Activated CD8-positive, alpha-beta memory T cell treated with anti-CD3 and anti-CD28 coated beads, Interleukin-2, amount 50 U/mL, for 1 hour (primary cell): ENCODE data around the gene PCDHA3.
"Not testable (repeated sequence)": the region's sequence is repeated elsewhere in the genome, so short reads cannot be mapped to it uniquely, and the experiment has no call there.

Experiments
- DNase-seq: peaks from one replicate; pipeline ENCODE4 v3.0.0-alpha.2; 2020; ENCODE audit errors: extremely low read depth

The PCDHA3 gene

DNA sequence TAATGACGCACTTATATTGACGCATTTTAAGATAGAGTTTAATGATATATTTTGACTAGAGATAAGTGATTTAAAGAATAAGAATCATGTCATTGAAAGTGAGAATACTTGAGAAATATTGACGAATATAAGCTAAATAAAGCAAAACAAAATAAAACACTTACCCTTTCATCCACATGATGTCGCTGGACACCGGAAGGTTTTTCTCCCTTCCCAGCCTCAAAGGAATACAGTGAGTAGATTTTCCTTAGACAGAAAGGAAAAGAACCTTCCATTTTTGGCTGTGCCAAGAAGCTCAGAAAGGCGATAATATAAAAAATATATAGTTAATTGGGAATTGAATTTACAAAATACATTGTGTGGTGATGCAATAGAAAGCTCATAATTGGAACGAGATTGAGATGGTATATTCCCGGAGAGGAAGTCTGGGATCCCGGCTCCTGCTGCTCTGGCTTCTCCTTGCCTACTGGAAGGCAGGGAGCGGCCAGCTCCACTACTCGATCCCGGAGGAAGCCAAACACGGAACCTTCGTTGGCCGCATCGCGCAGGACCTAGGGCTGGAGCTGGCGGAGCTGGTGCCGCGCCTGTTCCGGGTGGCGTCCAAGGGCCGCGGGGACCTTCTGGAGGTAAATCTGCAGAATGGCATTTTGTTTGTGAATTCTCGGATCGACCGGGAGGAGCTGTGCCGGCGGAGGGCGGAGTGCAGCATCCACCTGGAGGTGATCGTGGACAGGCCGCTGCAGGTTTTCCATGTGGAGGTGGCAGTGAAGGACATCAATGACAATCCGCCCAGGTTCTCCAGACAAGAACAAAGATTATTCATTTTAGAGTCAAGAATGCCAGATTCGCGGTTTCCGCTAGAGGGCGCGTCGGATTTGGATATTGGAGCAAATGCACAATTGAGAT is 20.8 kb downstream of the PCDHA3 start, which contains the start of gene PCDHA5:
Gene PCDHA5, plus strand, starts transcription at position 239 of the 906 bp plus-strand sequence.
- no peak for DNase-seq

DNA sequence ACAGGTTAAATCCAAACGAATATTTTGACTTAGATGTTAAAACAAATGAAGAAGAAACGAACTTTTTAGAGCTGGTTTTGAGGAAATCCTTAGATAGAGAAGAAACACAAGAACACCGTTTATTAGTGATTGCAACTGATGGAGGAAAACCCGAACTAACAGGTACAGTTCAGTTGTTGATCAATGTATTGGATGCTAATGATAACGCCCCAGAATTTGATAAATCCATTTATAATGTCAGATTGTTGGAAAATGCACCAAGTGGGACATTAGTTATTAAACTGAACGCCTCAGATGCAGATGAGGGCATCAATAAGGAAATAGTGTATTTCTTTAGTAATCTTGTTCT is 21.4 kb downstream of the PCDHA3 start:
- DNase-seq, result no peak

DNA sequence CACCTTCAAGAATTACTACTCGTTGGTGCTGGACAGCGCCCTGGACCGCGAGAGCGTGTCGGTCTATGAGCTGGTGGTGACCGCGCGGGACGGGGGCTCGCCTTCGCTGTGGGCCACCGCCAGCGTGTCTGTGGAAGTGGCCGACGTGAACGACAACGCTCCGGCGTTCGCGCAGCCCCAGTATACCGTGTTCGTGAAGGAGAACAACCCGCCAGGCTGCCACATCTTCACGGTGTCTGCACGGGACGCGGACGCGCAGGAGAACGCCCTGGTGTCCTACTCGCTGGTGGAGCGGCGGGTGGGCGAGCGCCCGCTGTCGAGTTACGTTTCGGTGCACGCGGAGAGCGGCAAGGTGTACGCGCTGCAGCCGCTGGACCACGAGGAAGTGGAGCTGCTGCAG is 22.1 kb downstream of the PCDHA3 start:
- DNase-seq, result not testable (repeated sequence)

DNA sequence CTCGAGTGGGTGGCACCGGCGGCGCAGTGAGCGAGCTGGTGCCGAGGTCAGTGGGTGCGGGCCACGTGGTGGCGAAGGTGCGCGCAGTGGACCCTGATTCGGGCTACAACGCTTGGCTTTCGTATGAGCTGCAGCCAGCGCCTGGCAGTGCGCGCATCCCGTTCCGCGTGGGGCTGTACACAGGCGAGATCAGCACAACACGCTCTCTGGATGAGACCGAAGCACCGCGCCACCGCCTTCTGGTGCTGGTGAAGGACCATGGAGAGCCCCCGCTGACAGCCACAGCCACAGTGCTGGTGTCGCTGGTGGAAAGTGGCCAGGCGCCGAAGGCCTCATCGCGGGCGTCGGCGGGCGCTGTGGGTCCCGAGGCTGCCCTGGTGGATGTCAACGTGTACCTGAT is 22.6 kb downstream of the PCDHA3 start:
- no peak for DNase-seq

DNA sequence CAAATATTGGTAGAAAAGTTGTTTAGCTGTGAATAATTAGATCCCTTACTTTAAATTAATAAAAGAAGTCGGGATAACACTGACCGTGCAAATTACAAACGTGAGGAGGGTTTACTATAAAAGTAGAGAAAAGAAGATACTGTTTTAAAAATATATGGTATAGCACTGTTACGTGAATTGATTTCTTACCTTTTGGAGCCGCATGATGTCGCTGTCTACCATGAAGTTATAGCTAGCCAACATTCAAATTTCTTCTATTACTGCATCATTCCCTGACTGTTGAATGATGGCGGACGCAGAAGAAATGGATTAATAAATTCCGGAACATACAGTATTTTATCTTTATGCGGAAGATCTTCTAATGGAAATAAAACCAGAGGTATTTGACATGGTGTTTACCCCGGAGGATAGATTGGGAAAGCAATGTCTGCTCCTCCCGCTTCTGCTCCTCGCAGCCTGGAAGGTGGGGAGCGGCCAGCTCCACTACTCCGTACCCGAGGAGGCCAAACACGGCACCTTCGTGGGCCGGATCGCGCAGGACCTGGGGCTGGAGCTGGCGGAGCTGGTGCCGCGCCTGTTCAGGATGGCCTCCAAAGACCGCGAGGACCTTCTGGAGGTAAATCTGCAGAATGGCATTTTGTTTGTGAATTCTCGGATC is 27.0 kb downstream of the PCDHA3 start, which contains the start of gene PCDHA6:
Gene PCDHA6, plus strand, starts transcription at position 257 of the 658 bp plus-strand sequence. Its CDS starts 132 bp downstream, at position 389.
- no peak for DNase-seq

DNA sequence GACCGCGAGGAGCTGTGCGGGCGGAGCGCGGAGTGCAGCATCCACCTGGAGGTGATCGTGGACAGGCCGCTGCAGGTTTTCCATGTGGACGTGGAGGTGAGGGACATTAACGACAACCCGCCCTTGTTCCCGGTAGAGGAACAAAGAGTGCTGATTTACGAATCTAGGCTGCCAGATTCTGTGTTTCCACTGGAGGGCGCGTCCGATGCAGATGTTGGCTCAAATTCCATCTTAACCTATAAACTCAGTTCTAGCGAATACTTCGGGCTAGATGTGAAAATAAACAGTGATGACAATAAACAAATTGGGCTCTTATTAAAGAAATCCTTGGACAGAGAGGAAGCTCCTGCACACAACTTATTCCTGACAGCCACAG is 27.5 kb downstream of the PCDHA3 start:
- DNase-seq, result no peak

DNA sequence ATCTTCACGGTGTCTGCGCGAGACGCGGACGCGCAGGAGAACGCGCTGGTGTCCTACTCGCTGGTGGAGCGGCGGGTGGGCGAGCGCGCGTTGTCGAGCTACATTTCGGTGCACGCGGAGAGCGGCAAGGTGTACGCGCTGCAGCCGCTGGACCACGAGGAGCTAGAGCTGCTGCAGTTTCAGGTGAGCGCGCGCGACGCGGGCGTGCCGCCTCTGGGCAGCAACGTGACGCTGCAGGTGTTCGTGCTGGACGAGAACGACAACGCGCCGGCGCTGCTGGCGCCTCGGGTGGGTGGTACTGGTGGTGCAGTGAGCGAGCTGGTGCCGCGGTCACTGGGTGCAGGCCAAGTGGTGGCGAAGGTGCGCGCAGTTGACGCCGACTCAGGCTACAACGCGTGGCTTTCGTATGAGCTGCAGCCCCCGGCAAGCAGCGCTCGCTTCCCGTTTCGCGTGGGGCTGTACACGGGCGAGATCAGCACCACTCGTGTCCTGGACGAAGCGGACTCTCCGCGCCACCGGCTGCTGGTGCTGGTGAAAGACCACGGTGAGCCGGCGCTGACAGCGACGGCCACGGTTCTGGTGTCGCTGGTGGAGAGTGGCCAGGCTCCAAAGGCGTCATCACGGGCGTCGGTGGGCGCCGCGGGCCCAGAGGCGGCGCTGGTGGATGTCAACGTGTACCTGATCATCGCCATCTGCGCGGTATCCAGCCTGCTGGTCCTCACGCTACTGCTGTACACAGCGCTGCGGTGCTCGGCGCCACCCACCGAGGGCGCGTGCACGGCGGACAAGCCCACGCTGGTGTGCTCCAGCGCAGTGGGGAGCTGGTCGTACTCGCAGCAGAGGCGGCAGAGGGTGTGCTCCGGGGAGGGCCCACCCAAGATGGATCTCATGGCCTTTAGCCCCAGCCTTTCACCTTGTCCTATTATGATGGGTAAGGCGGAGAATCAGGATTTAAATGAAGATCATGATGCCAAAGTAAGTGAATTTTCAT is 28.9 kb downstream of the PCDHA3 start:
- not testable (repeated sequence) for DNase-seq

DNA sequence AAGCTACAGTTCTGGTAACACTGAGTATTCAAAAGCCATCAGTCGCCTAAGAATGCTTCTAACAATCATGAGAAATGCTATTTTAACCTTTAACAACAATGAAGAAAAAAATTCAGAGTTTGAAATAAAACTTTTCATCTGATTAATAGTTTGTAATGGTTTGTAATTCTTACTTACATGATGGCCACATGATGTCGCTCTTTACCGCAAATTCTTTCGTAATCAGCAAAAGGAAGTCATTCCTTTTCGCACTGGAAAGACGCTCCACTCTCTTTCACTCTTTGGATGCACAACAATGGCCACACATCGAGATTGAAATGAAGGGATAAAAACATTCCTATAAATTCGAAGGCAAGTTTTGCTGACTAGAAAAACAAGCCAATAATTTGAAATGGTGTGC is 33.1 kb downstream of the PCDHA3 start, which contains the start of gene PCDHA7:
Gene PCDHA7, plus strand, starts transcription at position 277 of the 400 bp plus-strand sequence. Its CDS starts 115 bp downstream, at position 392.
- no peak for DNase-seq

DNA sequence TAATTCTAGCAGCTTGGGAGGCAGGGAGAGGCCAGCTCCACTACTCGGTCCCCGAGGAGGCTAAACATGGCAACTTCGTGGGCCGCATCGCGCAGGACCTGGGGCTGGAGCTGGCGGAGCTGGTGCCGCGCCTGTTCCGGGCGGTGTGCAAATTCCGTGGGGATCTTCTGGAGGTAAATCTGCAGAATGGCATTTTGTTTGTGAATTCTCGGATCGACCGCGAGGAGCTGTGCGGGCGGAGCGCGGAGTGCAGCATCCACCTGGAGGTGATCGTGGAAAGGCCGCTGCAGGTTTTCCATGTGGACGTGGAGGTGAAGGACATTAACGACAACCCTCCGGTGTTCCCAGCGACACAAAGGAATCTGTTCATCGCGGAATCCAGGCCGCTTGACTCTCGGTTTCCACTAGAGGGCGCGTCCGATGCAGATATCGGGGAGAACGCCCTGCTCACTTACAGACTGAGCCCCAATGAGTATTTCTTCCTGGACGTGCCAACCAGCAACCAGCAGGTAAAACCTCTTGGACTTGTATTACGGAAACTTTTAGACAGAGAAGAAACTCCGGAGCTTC is 33.7 kb downstream of the PCDHA3 start:
- DNase-seq, result not testable (repeated sequence)

DNA sequence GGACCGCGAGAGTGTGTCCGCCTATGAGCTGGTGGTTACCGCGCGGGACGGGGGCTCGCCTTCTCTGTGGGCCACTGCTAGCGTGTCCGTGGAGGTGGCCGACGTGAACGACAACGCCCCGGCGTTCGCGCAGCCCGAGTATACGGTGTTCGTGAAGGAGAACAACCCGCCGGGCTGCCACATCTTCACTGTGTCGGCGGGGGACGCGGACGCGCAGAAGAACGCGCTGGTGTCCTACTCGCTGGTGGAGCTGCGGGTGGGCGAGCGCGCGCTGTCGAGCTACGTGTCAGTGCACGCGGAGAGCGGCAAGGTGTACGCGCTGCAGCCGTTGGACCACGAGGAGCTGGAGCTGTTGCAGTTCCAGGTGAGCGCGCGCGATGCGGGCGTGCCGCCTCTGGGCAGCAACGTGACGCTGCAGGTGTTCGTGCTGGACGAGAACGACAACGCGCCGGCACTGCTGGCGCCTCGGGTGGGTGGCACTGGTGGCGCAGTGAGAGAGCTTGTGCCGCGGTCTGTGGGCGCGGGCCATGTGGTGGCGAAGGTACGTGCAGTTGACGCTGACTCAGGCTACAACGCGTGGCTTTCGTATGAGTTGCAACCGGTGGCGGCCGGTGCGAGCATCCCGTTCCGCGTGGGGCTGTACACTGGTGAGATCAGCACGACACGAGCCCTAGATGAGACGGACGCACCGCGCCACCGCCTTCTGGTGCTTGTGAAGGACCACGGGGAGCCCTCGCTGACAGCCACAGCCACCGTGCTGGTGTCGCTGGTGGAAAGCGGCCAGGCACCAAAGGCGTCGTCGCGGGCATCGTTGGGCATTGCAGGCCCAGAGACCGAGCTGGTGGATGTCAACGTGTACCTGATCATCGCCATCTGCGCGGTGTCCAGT is 35.0 kb downstream of the PCDHA3 start:
- DNase-seq, result no peak

DNA sequence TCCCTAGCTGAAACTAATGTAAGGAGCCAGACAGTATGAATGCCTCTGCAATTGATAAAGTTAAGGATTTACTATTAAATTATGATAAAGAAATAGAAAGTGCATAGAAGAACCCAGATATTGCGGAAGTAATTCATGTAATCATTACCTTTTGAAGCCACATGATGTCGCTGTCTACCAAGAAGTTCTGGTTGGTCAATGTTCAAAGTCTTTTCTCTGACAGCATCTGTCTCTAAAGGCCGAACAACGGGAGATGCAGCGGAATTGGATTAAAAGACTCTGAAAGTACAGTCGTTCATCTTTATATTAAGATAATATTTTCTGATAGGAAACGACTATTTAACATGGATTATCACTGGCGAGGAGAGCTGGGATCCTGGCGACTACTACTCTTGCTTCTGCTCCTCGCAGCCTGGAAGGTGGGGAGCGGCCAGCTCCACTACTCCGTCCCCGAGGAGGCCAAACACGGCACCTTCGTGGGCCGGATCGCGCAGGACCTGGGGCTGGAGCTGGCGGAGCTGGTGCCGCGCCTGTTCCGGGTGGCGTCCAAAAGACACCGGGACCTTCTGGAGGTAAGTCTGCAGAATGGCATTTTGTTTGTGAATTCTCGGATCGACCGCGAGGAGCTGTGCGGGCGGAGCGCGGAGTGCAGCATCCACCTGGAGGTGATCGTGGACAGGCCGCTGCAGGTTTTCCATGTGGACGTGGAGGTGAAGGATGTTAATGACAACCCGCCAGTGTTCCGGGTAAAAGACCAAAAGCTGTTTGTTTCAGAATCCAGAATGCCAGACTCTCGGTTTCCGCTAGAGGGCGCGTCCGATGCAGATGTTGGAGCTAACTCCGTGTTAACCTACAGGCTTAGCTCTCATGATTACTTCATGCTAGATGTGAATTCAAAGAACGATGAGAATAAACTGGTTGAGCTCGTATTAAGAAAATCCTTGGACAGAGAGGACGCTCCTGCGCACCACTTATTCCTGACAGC is 40.4 kb downstream of the PCDHA3 start, which contains the start of gene PCDHA8:
Gene PCDHA8, plus strand, starts transcription at position 210 of the 985 bp plus-strand sequence. Its CDS starts 135 bp downstream, at position 345.
- DNase-seq, result no peak

DNA sequence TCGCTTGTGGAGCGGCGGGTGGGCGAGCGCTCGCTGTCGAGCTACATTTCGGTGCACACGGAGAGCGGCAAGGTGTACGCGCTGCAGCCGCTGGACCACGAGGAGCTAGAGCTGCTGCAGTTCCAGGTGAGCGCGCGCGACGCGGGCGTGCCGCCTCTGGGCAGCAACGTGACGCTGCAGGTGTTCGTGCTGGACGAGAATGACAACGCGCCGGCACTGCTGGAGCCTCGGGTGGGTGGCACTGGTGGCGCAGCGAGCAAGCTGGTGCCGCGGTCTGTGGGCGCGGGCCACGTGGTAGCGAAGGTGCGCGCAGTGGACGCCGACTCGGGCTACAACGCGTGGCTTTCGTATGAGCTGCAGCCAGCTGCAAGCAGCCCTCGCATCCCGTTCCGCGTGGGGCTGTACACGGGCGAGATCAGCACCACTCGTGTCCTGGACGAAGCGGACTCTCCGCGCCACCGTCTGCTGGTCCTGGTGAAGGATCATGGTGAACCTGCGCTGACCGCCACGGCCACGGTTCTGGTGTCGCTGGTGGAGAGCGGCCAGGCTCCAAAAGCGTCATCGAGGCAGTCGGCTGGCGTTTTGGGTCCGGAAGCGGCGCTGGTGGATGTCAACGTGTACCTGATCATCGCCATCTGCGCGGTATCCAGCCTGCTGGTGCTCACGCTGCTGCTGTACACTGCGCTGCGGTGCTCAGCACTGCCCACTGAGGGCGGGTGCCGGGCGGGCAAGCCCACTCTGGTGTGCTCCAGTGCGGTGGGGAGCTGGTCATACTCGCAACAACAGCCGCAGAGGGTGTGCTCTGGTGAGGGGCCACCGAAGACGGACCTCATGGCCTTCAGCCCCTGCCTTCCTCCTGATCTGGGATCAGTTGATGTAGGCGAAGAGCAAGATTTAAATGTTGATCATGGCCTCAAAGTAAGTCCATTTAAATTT is 42.2 kb downstream of the PCDHA3 start:
- no peak for DNase-seq

DNA sequence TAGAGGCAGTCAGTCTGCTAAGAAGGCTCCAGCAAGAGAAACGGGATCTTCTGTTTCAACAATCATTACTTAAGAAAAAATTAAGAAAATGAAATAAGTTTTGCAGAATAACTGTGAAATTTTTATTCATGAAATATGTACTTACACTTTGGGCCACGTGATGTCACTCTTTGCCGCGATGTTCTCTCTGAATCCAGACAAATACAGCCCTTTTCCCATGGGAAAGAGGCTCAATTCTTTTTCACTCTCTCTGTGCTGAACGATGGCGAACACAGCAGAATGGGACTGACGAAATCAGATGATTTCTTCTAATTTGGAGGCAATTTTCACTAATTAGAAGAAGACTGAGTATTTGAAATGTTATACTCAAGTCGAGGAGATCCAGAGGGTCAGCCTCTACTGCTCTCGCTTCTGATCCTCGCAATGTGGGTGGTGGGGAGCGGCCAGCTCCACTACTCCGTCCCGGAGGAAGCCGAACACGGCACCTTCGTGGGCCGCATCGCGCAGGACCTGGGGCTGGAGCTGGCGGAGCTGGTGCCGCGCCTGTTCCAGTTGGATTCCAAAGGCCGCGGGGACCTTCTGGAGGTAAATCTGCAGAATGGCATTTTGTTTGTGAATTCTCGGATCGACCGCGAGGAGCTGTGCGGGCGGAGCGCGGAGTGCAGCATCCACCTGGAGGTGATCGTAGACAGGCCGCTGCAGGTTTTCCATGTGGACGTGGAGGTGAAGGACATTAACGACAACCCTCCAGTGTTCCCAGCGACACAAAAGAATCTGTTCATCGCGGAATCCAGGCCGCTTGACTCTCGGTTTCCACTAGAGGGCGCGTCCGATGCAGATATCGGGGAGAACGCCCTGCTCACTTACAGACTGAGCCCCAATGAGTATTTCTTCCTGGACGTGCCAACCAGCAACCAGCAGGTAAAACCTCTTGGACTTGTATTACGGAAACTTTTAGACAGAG is 47.6 kb downstream of the PCDHA3 start, which contains the start of gene PCDHA9:
Gene PCDHA9, plus strand, starts transcription at position 244 of the 964 bp plus-strand sequence. Its CDS starts 114 bp downstream, at position 358.
- not testable (repeated sequence) for DNase-seq

DNA sequence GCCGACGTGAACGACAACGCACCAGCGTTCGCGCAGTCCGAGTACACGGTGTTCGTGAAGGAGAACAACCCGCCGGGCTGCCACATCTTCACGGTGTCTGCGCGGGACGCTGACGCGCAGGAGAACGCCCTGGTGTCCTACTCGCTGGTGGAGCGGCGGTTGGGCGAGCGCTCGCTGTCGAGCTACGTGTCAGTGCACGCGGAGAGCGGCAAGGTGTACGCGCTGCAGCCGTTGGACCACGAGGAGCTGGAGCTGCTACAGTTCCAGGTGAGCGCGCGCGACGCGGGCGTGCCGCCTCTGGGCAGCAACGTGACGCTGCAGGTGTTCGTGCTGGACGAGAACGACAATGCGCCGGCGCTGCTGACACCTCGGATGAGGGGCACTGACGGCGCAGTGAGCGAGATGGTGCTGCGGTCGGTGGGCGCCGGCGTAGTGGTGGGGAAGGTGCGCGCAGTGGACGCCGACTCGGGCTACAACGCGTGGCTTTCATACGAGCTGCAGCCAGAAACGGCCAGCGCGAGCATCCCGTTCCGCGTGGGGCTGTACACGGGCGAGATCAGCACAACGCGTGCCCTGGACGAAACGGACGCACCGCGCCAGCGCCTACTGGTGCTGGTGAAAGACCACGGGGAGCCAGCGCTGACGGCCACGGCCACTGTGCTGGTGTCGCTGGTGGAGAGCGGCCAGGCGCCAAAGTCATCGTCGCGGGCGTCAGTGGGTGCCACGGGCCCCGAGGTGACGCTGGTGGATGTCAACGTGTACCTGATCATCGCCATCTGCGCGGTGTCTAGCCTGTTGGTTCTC is 49.2 kb downstream of the PCDHA3 start:
- DNase-seq, result not testable (repeated sequence)
